Dendritic cell treated with granulocyte-macrophage colony-stimulating factor and Interleukin-4, amounts not matched to agents 40 ng/mL and 50 ng/mL, for 4 days (primary cell): ENCODE results near the gene NAA35.
"Not testable (repeated sequence)": the region's sequence is repeated elsewhere in the genome, so short reads cannot be mapped to it uniquely, and the experiment has no call there.

Experiments used
- H3K27ac Mint-ChIP-seq: one replicate; pipeline ENCODE4 v1.8.0; 2022; ENCODE audit warnings: mild to moderate bottlenecking, mixed read lengths
- H3K27me3 Mint-ChIP-seq: one replicate; pipeline ENCODE4 v1.8.0; 2022; ENCODE audit warnings: mild to moderate bottlenecking, mixed read lengths
- H3K36me3 Mint-ChIP-seq: one replicate; pipeline ENCODE4 v1.8.0; 2022; ENCODE audit warnings: low read depth, mixed read lengths
- H3K4me1 Mint-ChIP-seq: one replicate; pipeline ENCODE4 v1.8.0; 2022; ENCODE audit warnings: low read depth, mixed read lengths
- H3K4me3 Mint-ChIP-seq: one replicate; pipeline ENCODE4 v1.8.0; 2022; ENCODE audit warnings: mild to moderate bottlenecking, moderate library complexity, mixed read lengths
- H3K9me3 Mint-ChIP-seq: one replicate; pipeline ENCODE4 v1.8.0; 2022; ENCODE audit warnings: mixed read lengths
- intact Hi-C: fragments of 100-400 bp; cut with micrococcal nuclease; formaldehyde crosslinking; loops from one replicate; pipeline ENCODE4 v1.15.0; 2022

NAA35 gene

DNA sequence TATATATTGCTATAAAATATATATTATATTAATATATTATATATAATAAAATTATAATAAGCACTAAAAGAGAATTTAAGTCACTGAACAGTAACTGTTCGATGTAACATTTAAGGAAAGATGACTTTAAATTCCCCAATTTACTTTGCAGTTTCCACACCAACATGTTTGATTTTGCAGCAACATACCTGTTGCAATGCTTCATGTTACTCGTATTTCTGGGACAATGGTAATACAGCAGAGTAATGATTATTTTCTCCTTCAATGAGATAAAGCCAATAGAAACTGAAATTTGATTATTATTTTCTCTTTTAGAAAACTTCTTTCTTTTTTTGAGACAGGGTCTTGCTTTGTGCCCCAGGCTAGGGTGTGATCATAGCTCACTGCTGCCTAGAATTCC, 9.5 kb upstream of the NAA35 start:
- H3K36me3 Mint-ChIP-seq: no peaks in the 10 kb centered on the region
- H3K27me3 Mint-ChIP-seq: peaks cover 8% of the 10 kb centered on the region
- intact Hi-C loops: loop anchor here (10.0 kb wide), 1 partner anchor 127 kb away; no protein-coding TSS in a partner anchor
- no peak overlapping the region for H3K27ac Mint-ChIP-seq
- H3K4me3 Mint-ChIP-seq: no peak overlapping the region
- H3K4me1 Mint-ChIP-seq: no peaks in the 10 kb centered on the region
- H3K9me3 Mint-ChIP-seq: no peaks in the 10 kb centered on the region

- not testable (repeated sequence) for H3K27ac Mint-ChIP-seq
Measured at GRCh38 chr9:85935950-85936349, 5.0 kb upstream of the NAA35 start.

DNA sequence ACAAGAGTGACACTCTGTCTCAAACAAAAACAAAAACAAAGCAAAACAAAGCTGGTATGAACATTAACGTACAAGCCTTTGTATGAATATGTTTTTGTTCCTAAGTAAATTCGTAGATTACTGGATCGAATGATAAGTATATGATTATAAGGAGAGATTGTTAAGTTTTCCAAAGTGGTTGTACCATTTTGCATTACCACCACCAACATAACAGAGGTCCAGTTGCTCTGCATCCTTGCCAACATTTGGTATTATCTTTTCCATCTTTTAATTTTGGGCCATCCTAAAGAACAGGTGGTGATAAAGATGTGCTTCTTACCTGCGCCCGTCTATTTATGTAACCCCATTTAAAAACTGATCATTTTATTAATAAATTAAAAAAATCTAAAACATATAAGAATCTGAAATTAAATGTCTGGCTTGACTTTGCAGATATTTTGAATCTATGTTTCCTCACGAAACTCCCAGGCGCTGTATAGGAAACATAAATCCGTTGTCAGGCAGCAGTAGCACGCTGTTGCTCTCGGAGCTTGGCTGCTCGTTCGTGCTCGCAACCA, 593 bp upstream of the NAA35 start:
- Mint-ChIP-seq H3K4me3 (peak overlapping the region; percentile 92), H3K4me1 (peaks cover 6% of the 10 kb centered on the region), H3K27me3 (no peaks in the 10 kb centered on the region), H3K9me3 (no peaks in the 10 kb centered on the region), H3K36me3 (no peaks in the 10 kb centered on the region), H3K27ac (peak overlapping the region; percentile 85)
- intact Hi-C loops: loop anchor here (5.0 kb wide), 3 partner anchors 198 to 1958 kb away; partner anchors contain the start of genes AGTPBP1, HNRNPK and RMI1

More at GRCh38 chr9:85935950-85936349, 5.0 kb upstream of the NAA35 start:
- H3K36me3 Mint-ChIP-seq, H3K9me3 Mint-ChIP-seq, H3K27me3 Mint-ChIP-seq, H3K4me1 Mint-ChIP-seq, H3K4me3 Mint-ChIP-seq: not testable (repeated sequence)
- intact Hi-C loops: loop anchor here (10.0 kb wide), 1 partner anchor 131 kb away; no protein-coding TSS in a partner anchor

DNA sequence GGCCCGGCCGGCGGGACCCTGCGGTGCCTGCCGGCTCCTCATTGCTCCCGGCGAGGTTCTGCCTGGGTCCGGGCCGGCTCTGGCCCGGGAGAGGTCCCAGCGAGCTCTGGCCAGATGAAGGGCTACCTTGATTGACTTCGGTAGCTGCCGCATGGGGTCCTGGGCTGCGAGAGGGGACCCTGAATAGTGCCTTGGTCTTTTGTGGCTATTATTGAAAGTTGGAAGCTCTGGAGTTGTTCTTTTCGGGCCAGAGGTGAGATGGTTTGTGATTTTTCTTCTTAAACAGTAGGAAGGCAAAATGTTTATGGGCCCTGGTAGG, 635 bp downstream of the NAA35 start:
- H3K27ac Mint-ChIP-seq: peak overlapping the region; percentile 85
- peaks cover 4% of the 10 kb centered on the region for H3K36me3 Mint-ChIP-seq
- H3K4me1 Mint-ChIP-seq: peaks cover 8% of the 10 kb centered on the region
- H3K4me3 Mint-ChIP-seq: peak overlapping the region; percentile 92
- H3K27me3 Mint-ChIP-seq: no peaks in the 10 kb centered on the region
- intact Hi-C loops: loop anchor here (5.0 kb wide), 3 partner anchors 199 to 1959 kb away; partner anchors contain the start of genes AGTPBP1, HNRNPK and RMI1
- no peaks in the 10 kb centered on the region for H3K9me3 Mint-ChIP-seq

DNA sequence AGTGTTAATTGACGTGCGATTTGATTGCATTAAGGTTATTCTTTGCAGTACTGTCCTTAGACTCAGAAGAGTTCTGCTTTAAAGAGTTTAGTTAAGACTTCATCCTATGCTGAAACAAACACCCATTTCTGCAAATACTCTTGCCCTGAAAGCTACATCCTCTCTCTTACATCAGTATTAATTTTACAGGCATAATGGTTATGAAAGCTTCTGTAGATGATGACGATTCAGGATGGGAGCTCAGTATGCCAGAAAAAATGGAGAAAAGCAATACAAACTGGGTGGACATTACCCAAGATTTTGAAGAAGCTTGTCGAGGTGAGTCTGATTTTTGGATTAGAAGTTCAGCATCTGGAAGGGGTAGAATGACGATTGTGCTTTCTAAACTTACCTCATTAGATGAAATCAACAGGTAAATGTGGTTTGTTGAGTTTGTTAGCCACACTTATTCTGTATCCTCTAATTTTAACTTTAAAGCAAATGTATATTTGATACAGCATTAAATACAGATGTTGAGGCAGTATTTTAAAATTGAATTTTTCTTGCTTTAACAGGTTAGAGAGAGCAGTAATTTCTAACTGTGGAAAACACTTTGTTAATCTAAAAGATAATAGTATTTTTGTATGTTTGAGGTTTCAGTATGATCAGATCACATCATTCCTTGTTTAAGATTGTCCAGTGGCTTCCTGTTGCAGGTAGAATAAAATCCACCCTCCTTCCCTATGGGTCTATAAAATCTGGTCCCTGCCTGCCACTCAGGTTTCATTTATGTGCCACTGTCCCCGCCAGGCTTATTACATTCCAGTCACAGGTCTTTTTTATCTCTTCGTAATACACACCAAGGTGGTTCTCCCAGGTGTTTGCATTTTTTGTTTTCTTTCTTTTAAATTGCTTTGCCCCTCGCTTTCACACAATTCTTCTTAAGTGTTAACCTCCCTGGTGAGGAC, 1.3 kb downstream of the NAA35 start:
- Mint-ChIP-seq H3K27ac (peak overlapping the region; percentile 85), H3K27me3 (no peaks in the 10 kb centered on the region), H3K4me1 (peaks cover 12% of the 10 kb centered on the region), H3K9me3 (no peaks in the 10 kb centered on the region), H3K36me3 (peaks cover 11% of the 10 kb centered on the region), H3K4me3 (peak overlapping the region; percentile 92)
- intact Hi-C loops: loop anchor here (5.0 kb wide), 3 partner anchors 200 to 1960 kb away; partner anchors contain the start of genes AGTPBP1, HNRNPK and RMI1

DNA sequence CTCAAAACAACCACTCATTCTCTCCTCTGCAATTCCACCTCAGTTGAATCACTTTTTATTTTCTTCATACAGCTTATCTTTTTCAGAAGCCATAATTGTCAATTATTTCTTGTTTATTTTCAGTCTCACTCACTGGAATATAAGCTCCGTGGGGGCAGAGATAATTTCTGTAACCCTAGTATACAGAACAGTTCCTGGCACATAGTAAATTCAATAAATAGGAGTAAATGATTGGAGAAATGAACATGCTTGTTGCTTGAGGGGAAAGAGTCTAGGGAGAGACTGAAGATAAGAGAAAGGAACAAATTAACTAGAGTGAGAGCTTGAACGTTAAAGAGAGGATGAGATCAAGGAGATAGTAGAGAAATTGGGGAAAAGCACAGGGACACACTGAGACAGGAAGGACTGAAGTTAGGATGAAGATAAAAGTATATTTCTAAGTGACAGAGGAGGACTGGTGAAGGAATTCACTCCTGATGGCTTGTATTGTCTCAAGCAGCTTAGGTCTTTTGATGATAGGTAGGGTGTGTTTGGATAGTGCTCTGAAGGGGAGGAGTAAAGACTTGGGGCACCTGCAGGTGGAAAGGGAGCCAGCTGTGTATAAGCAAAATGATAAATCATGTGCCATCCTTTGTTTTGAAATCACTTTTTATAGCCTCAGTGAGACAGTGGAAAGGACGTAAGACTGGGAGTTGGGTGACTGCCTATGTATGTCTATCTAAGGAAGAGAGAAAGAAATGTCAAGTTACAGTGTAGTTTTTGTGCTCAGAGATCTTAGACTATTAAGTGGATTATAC, 2.2 kb downstream of the NAA35 start:
- intact Hi-C loops: loop anchor here (5.0 kb wide), 3 partner anchors 201 to 1961 kb away; partner anchors contain the start of genes AGTPBP1, HNRNPK and RMI1
- Mint-ChIP-seq H3K27ac (no peak overlapping the region), H3K4me1 (peaks cover 17% of the 10 kb centered on the region), H3K36me3 (peaks cover 15% of the 10 kb centered on the region), H3K4me3 (no peak overlapping the region), H3K9me3 (no peaks in the 10 kb centered on the region), H3K27me3 (no peaks in the 10 kb centered on the region)

- Mint-ChIP-seq H3K9me3 (no peaks in the 10 kb centered on the region), H3K4me1 (peaks cover 17% of the 10 kb centered on the region), H3K36me3 (peaks cover 22% of the 10 kb centered on the region), H3K4me3 (no peak overlapping the region), H3K27ac (no peak overlapping the region), H3K27me3 (no peaks in the 10 kb centered on the region)
- intact Hi-C loops: loop anchor here (5.0 kb wide), 3 partner anchors 202 to 1962 kb away; partner anchors contain the start of genes AGTPBP1, HNRNPK and RMI1
Measured at GRCh38 chr9:85943757-85944430, 2.9 kb downstream of the NAA35 start.

DNA sequence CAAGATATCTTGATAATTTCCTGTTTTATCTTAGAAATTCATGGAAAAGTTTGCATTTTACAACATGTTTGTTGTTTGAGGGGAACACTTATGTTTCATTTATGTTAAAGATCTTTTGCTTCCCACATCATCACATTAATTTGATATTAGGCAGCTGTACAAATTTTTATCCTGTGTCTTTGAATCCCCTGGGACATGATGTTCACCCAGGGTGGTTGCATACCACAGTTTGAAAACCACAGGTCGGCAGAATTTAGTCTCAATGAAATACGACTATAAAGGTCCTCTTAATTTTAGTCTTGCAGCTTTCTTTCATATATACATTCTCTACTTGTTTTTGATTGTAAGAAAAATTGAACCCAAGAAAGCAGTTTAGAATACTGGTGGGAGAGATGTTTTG, 3.7 kb downstream of the NAA35 start:
- no peak overlapping the region for H3K4me3 Mint-ChIP-seq
- no peaks in the 10 kb centered on the region for H3K9me3 Mint-ChIP-seq
- H3K36me3 Mint-ChIP-seq: peaks cover 30% of the 10 kb centered on the region
- H3K27ac Mint-ChIP-seq: no peak overlapping the region
- peaks cover 17% of the 10 kb centered on the region for H3K4me1 Mint-ChIP-seq
- no peaks in the 10 kb centered on the region for H3K27me3 Mint-ChIP-seq
- intact Hi-C loops: loop anchor here (5.0 kb wide), 3 partner anchors 202 to 1962 kb away; partner anchors contain the start of genes AGTPBP1, HNRNPK and RMI1

DNA sequence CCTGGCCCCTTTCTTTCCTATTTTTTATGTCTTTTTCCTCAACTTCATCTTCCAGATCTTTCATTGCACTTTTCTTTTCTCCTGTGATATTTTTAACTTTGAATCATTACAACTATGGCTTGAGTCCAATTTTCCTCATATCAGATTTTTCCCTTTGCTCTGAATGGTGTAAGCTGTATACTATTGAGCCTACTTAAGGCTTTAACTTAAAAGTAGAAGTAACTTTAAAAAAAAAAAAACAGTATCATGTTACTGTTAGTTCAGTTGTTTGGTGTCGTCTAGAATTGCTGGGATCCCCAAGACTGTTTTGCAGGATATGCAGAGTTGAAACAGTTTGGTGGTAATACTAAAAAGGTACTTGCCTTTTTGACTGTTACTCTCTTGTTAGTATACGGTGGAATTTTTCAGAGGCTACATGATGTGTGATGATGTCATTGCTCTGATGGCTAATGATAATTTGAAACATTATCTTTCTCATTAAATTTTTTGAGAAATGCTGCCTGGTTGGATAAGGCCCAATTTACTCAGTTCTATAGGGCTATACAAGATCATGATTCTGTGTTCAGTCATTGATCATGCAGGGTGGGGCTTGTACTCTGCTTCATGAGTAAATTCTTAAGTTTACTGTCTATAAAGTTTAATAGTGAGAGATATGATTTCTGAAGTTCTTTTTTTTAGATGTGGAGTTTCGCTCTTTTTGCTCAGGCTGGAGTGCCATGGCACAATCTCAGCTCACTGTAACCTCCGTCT, 8.8 kb downstream of the NAA35 start:
- peaks cover 67% of the 10 kb centered on the region for H3K36me3 Mint-ChIP-seq
- H3K4me1 Mint-ChIP-seq: peaks cover 11% of the 10 kb centered on the region
- H3K27me3 Mint-ChIP-seq: no peaks in the 10 kb centered on the region
- H3K9me3 Mint-ChIP-seq: no peaks in the 10 kb centered on the region
- no peak overlapping the region for H3K4me3 Mint-ChIP-seq
- no peak overlapping the region for H3K27ac Mint-ChIP-seq
- intact Hi-C loops: no loop called here

DNA sequence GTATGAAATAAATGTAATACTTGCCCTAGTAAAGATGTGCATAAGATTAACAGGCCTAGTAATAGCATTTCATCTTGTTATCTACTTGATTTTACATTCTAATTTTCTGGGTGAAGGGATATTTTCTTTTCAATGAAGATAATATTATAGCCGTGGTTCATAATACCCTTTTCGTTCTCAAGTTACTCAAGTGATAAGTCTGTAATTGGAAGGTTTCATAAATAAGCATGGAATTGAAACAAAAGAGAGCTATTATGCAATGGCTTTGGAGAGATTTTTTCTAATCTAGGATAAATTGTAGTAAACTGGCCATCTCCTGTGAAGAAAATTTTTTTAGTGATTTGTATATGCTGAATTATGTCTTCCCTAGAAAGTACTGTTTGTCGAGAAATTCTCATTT, 19.0 kb downstream of the NAA35 start:
- peaks cover 58% of the 10 kb centered on the region for H3K36me3 Mint-ChIP-seq
- intact Hi-C loops: no loop called here
- H3K4me1 Mint-ChIP-seq: peaks cover 7% of the 10 kb centered on the region
- no peak overlapping the region for H3K4me3 Mint-ChIP-seq
- H3K27ac Mint-ChIP-seq: no peak overlapping the region
- no peaks in the 10 kb centered on the region for H3K27me3 Mint-ChIP-seq
- H3K9me3 Mint-ChIP-seq: no peaks in the 10 kb centered on the region

GRCh38 chr9:85960688-85961093, 19.7 kb downstream of the NAA35 start:
- peaks cover 7% of the 10 kb centered on the region for H3K4me1 Mint-ChIP-seq
- H3K27ac Mint-ChIP-seq: no peak overlapping the region
- intact Hi-C loops: no loop called here
- H3K27me3 Mint-ChIP-seq: no peaks in the 10 kb centered on the region
- H3K4me3 Mint-ChIP-seq: no peak overlapping the region
- H3K36me3 Mint-ChIP-seq: peaks cover 65% of the 10 kb centered on the region
- H3K9me3 Mint-ChIP-seq: no peaks in the 10 kb centered on the region

- Mint-ChIP-seq H3K9me3 (no peaks in the 10 kb centered on the region), H3K27ac (no peak overlapping the region), H3K27me3 (no peaks in the 10 kb centered on the region), H3K4me1 (peaks cover 4% of the 10 kb centered on the region), H3K36me3 (peaks cover 80% of the 10 kb centered on the region), H3K4me3 (no peak overlapping the region)
- intact Hi-C loops: no loop called here
Measured at GRCh38 chr9:85964526-85964925, 23.6 kb downstream of the NAA35 start.

GRCh38 chr9:85964949-85965348, 24.0 kb downstream of the NAA35 start:
- no peak overlapping the region for H3K27ac Mint-ChIP-seq
- H3K27me3 Mint-ChIP-seq: no peaks in the 10 kb centered on the region

More at GRCh38 chr9:85964949-85965348, 24.0 kb downstream of the NAA35 start:
- no peaks in the 10 kb centered on the region for H3K9me3 Mint-ChIP-seq
- H3K4me3 Mint-ChIP-seq: no peak overlapping the region
- intact Hi-C loops: no loop called here
- peaks cover 5% of the 10 kb centered on the region for H3K4me1 Mint-ChIP-seq
- H3K36me3 Mint-ChIP-seq: peaks cover 83% of the 10 kb centered on the region
